GM12878 (cell line): ENCODE results near the gene NAXE. TPM values are rescaled to one million over a fixed set of nuclear protein-coding genes. Genes with fewer than 3 reads are reported as not detected.

Experiments
- ATAC-seq: fragments of 200-7000 bp; cut with Tn5 transposase; 3 replicates; pipeline ENCODE4 v1.9.1; 2020; ENCODE audit warnings: mild to moderate bottlenecking, moderate library complexity
- BruUV-seq: library from RNA; stranded (reverse); fragments of 400-500 nt; replicated peaks from 2 replicates; lab custom pipeline; 2021; lab: Mats Ljungman, UMichigan
- CTCF ChIA-PET: fragments of 300-600 bp; sonication (Branson Sonifier 250); formaldehyde crosslinking; extraction: SDS; loops from one replicate; lab custom pipeline; 2021; ENCODE audit warnings: inconsistent platforms; lab: Yijun Ruan, JAX
- POLR2A ChIA-PET: fragments of 350-600 bp; formaldehyde crosslinking; extraction: SDS; loops from one replicate; lab custom pipeline; 2021; ENCODE audit warnings: inconsistent platforms; lab: Charles Lee
- RAD21 ChIA-PET: fragments of 300-600 bp; sonication (Branson Sonifier 250); formaldehyde crosslinking; loops from one replicate; lab custom pipeline; 2023; ENCODE audit warnings: antibody characterized with exemption; ENCODE audit not compliant: unreplicated experiment; lab: Charles Lee
- SMC1A ChIA-PET: fragments of 300-600 bp; sonication (Branson Sonifier 250); formaldehyde crosslinking; loops from one replicate; lab custom pipeline; 2023; ENCODE audit not compliant: unreplicated experiment, uncharacterized antibody; lab: Charles Lee
- DNase-seq: peaks from one replicate; pipeline ENCODE4 v3.0.0-alpha.2; 2011; ENCODE audit warnings: low read depth, low spot score
- FAIRE-seq: peaks from 3 replicates; lab custom pipeline; 2011; peaks lifted over from hg19 to GRCh38; lab: Jason Lieb, UNC
- H2AFZ ChIP-seq: 2 replicates; pipeline ENCODE4 v1.6.0; 2011; ENCODE audit warnings: low read depth, low read length, control low read depth; ENCODE audit not compliant: control insufficient read depth
- H3K27ac ChIP-seq: 2 replicates; pipeline ENCODE4 v1.5.1; 2011; ENCODE audit warnings: control low read depth; ENCODE audit not compliant: control insufficient read depth, insufficient read depth
- H3K27me3 ChIP-seq, 2 experiments: replicated peaks in 1 of 2; 2 replicates each; pipeline versions ENCODE4 v1.6.0 to v1.6.1; 2011; ENCODE audit warnings: low read length in 1 of 2; ENCODE audit not compliant: control insufficient read depth in 2 of 2, insufficient read depth in 2 of 2
- H3K36me3 ChIP-seq, 2 experiments: 2 replicates each; pipeline ENCODE4 v1.5.1; 2011; ENCODE audit warnings: low read length in 1 of 2; ENCODE audit not compliant: control insufficient read depth in 2 of 2, insufficient read depth in 2 of 2
- H3K4me1 ChIP-seq: 2 replicates; pipeline ENCODE4 v1.6.1; 2011; ENCODE audit warnings: mild to moderate bottlenecking, low read length, moderate library complexity, mixed read lengths; ENCODE audit not compliant: control insufficient read depth, insufficient read depth
- H3K4me2 ChIP-seq: 2 replicates; pipeline ENCODE4 v1.6.0; 2011; ENCODE audit warnings: control low read depth; ENCODE audit not compliant: control insufficient read depth, insufficient read depth
- H3K4me3 ChIP-seq: fragments of 200-600 bp; sonication (generic); 2 replicates; pipeline ENCODE4 v1.5.1; 2016
- H3K79me2 ChIP-seq: 2 replicates; pipeline ENCODE4 v1.6.0; 2011; ENCODE audit warnings: low read length; ENCODE audit not compliant: control insufficient read depth, insufficient read depth
- H3K9ac ChIP-seq: 2 replicates; pipeline ENCODE4 v1.8.0; 2011; ENCODE audit warnings: low read length, control low read depth, mixed read lengths; ENCODE audit not compliant: control insufficient read depth, insufficient read depth
- H3K9me3 ChIP-seq: replicated peaks from 3 replicates; pipeline ENCODE4 v1.5.1; 2011; ENCODE audit warnings: mild to moderate bottlenecking, low read length; ENCODE audit not compliant: control insufficient read depth, insufficient read depth
- H4K20me1 ChIP-seq: 2 replicates; pipeline ENCODE4 v1.6.0; 2011; ENCODE audit not compliant: control insufficient read depth, insufficient read depth
- BCLAF1 ChIP-seq: fragments of 450-650 bp; IDR thresholded peaks from 2 replicates; pipeline ENCODE4 v1.6.1; 2017; ENCODE audit warnings: antibody characterized with exemption, mild to moderate bottlenecking, moderate library complexity
- CBX5 ChIP-seq: sonication (generic); IDR thresholded peaks from 2 replicates; pipeline ENCODE4 v1.6.1; 2016; ENCODE audit warnings: low read depth, moderate library complexity, mild to moderate bottlenecking, inconsistent platforms
- CHD4 ChIP-seq: fragments of 200-600 bp; sonication (generic); IDR thresholded peaks from 2 replicates; pipeline ENCODE4 v1.6.1; 2016; ENCODE audit warnings: mild to moderate bottlenecking
- CREM ChIP-seq: IDR thresholded peaks from 2 replicates; pipeline ENCODE4 v1.6.1; 2014; ENCODE audit warnings: antibody characterized with exemption, low read depth
- HSF1 ChIP-seq: fragments of 150-350 bp; IDR thresholded peaks from 2 replicates; pipeline ENCODE4 v1.6.1; 2014; ENCODE audit warnings: mild to moderate bottlenecking, low read depth, low read length
- MTA2 ChIP-seq: fragments of 450-650 bp; IDR thresholded peaks from 2 replicates; pipeline ENCODE4 v1.6.1; 2016; ENCODE audit warnings: low read depth, mild to moderate bottlenecking, moderate library complexity
- PAX8 ChIP-seq: fragments of 450-650 bp; IDR thresholded peaks from 2 replicates; pipeline ENCODE4 v1.6.1; 2017; ENCODE audit warnings: mild to moderate bottlenecking, moderate library complexity
- POLR2A ChIP-seq: IDR thresholded peaks from 2 replicates; pipeline ENCODE4 v1.6.1; 2011; ENCODE audit warnings: low read depth, mild to moderate bottlenecking, low read length
- SKIL ChIP-seq: fragments of 450-650 bp; IDR thresholded peaks from 2 replicates; pipeline ENCODE4 v1.6.1; 2017; ENCODE audit warnings: mild to moderate bottlenecking, low read depth, inconsistent platforms; ENCODE audit not compliant: poor library complexity, severe bottlenecking
- SPI1 ChIP-seq: IDR thresholded peaks from 2 replicates; pipeline ENCODE4 v1.6.1; 2011; ENCODE audit warnings: low read depth, mild to moderate bottlenecking, low read length, moderate library complexity, borderline replicate concordance; ENCODE audit not compliant: insufficient read depth
- SRF ChIP-seq, 2 experiments: IDR thresholded peaks; 2 replicates each; pipeline ENCODE4 v1.6.1; 2011; ENCODE audit warnings: low read depth in 2 of 2, low read length in 2 of 2, mild to moderate bottlenecking in 1 of 2, moderate library complexity in 1 of 2
- WGBS: methylation state at CpG from one replicate; pipeline ENCODE4 v1.1.6; 2016; ENCODE audit warnings: low lambda C conversion rate; ENCODE audit not compliant: insufficient replicate concordance, insufficient coverage; ENCODE audit errors: missing lambda C conversion rate; 5-methylcytosine and 5-hydroxymethylcytosine counted together
- in situ Hi-C: fragments of 300-500 bp; cut with MboI; formaldehyde crosslinking; loops from 9 replicates; pipeline ENCODE4 v1.14.3; 2018; ENCODE audit warnings: mixed read lengths
- intact Hi-C: fragments of 100-400 bp; cut with micrococcal nuclease; formaldehyde crosslinking; loops from one replicate; pipeline ENCODE4 v1.14.2; 2022; ENCODE audit not compliant: unreplicated experiment
- polyA plus RNA-seq, 11 experiments: library from polyadenylated mRNA; depleted of rRNA in 4 of 11; unstranded in 6 of 11; stranded (reverse) in 5 of 11; fragments of >200 nt; fragmentation: Nextera tagmentation in 4 of 11; fragmentation: Illumina TruSeq in 1 of 11; extraction: Ambion mirVana in 4 of 11; extraction: Trizol in 1 of 11; gene quantifications; 1 replicate in 1 of 11; 2 replicates in 10 of 11; pipeline versions ENCODE4 v1.2.1 to v1.2.3, GENCODE V29; 2011 to 2016; ENCODE audit warnings: inconsistent platforms in 2 of 11, missing spikeins in 2 of 11, low read depth in 1 of 11
- total RNA-seq, 4 experiments: library from RNA; depleted of rRNA in 3 of 4; stranded (reverse); fragments of >200 nt in 3 of 4; fragmentation: Illumina TruSeq in 1 of 4; extraction: Trizol in 1 of 4; gene quantifications; 2 replicates each; pipeline versions ENCODE4 v1.2.1 to v1.2.3, GENCODE V29; 2013 to 2021

The NAXE gene
- total and polyA plus RNA-seq, 10 of the 15 experiments (the other 5 are each of a cell fraction or from before 2014, with no cell fraction given), result 17.8 to 93.3 (median 68.8) TPM

- no peak for TF ChIP-seq PAX8
- TF ChIP-seq CBX5, result no peak
- no peak for TF ChIP-seq CREM
- no peak for TF ChIP-seq SRF (IDR thresholded peaks at IDR 0.05; ENCODE audit: low read depth in 2 of 2, low read length in 2 of 2)
Observed at GRCh38 chr1:156625436-156626078, 34.0 kb downstream of the NAXE start (continued).

- Histone ChIP-seq H4K20me1 (no peaks in the 10 kb centered on the region), H2AFZ (no peak overlapping the region), H3K79me2 (no peaks in the 10 kb centered on the region), H3K4me3 (no peak overlapping the region), H3K36me3 (no peaks in the 10 kb centered on the region), H3K4me2 (no peak overlapping the region)
- RAD21 ChIA-PET, result interaction anchor here (0.6 to 2.4 kb wide), 6 partner anchors 17 to 240 kb away, joined by 3 to 20 read pairs (median 4); no protein-coding TSS in a partner anchor
- CTCF ChIA-PET, result interaction anchor here (0.8 to 9.2 kb wide), 21 partner anchors 11 to 264 kb away, joined by 3 to 208 read pairs (median 8); partner anchors contain the start of genes BCAN, CRABP2, NAXE and NES
- SMC1A ChIA-PET, result interaction anchor here (0.8 to 3.0 kb wide), 11 partner anchors 11 to 100 kb away, joined by 3 to 18 read pairs (median 5); no protein-coding TSS in a partner anchor
- TF ChIP-seq POLR2A, result no peak
- TF ChIP-seq CHD4, result no peak
- TF ChIP-seq BCLAF1, result no peak
- TF ChIP-seq HSF1, result no peak
- TF ChIP-seq SKIL, result no peak
- TF ChIP-seq MTA2, result no peak
- no peak for TF ChIP-seq SPI1
- TF ChIP-seq, all 136 proteins: peak for 0
- POLR2A ChIA-PET, result interaction anchor here (1.1 kb wide), 1 partner anchor 52 kb away, joined by 7 read pairs; no protein-coding TSS in a partner anchor
- intact Hi-C loops, result loop anchor here (1.0 to 10.0 kb wide), 2 partner anchors 52 to 99 kb away; partner anchors contain the start of genes ISG20L2 and METTL25B
- Histone ChIP-seq H3K27ac (no peak overlapping the region), H3K9me3 (no peaks in the 10 kb centered on the region), H3K9ac (no peak overlapping the region), H3K4me1 (no peaks in the 10 kb centered on the region), H3K27me3 (peaks cover 10 to 18% of the 10 kb centered on the region in 2 experiments; a peak in 3 of 4 replicates)
- WGBS, result 49% methylated on average over 4 of the region's 4 CpGs
- no peak for FAIRE-seq
- no peak for ATAC-seq
- BruUV-seq, result no TSS peak
- in situ Hi-C loops, result no loop called here
- no peak for DNase-seq
Observed at GRCh38 chr1:156626079-156626438, 34.5 kb downstream of the NAXE start.
